ENCODE results near the gene RNF212.
A peak's percentile ranks its signal among the peaks of the same experiment; 100 is the strongest.

Gene RNF212

DNA sequence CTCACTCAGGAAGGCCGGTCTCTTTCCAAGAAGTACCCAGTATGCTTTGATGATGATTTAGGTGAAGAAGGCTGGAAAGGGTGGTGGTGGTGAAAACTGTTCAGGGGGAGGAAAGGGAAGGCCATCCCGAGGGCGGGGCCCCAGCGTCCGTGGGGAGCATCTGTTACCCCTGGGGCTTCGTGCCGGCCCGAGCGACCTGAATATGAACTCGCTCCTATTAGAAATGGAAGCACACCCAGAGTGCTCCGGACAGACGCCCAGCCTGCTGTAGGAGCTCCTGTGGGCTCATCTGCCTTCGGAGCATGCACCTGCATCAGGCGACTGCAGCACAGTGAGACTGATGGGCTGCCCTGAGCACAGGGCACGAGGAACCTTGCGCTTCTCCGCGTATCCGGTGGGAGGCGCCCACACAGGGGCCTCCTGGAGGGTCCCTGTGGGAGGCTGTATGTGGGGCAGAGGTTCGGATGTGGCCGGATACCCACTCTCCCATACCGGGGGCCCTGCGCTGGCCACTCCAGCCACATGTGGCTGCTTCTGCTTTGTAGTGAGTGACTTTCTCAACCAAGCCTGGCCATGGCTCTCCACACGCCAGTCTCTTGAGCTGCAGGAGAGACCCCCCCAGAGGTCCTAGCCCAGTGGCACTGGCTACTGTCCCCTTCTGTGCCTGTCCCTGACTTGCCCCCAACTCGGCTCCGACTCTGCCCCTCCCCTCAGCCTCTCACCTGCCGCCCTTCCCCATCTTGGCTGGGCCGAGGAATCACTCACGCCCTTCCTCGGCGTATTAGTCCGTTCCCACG lies 65.2 kb downstream of the RNF212 start:
- no peak for DNase-seq

DNA sequence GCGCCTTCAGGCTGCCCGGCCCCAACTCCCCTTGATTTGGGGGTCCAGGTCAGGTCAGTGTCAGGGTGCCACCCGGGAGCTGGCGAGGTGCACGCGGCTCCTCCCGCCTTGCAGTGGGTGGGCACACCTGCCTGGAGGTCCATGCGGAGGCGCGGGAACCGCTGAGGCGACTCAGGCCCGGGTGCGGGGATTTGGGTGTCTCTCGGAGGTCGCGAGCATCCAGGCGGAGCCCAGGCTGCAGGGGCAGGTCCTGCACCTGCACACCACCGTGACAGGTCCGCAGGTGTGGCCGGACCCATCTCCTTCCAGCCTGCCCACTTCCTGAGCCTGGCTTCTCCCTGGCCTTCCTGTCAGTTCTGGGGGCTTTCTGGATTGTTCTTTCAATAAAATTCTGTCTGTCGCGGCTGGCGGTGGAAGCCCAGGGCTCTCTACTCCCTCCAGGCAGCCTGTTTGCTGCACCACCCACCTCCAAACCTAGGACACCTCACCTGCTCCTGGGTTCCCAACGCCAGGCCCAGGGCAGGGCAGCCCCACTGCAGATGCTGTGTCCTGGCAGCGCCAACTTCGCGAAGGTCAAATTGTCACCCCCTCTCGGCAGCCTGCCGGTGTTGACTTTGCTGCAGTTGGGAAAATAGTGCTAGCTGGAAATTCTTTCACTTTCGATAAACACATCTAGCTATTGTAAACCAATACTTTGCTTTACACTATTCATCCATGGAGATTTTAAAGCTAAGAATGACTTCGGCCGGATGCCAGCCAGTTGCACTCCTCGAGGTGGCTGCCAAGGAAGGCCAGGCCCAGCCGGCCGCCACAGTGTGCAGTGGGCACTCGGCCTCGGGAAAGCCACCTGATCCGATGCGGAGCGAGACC lies 66.0 kb downstream of the RNF212 start:
- DNase-seq, result no peak

DNA sequence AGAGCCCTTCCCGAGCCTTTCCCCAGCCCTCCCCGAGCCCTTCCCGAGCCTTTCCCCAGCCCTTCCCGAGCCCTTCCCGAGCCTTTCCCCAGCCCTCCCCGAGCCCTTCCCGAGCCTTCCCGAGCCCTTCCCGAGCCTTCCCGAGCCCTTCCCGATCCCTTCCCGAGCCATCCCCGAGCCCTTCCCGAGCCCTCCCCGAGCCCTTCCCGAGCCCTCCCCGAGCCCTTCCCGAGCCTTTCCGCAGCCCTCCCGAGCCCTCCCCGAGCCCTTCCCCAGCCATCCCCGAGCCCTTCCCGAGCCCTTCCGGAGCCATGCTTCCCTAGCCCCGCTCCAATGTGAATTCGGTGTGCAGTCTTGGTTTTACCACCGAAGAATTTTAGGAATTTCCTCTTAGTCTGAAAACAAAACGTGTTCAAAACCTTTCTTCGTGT lies 66.8 kb downstream of the RNF212 start:
- peak; percentile 52 to 55 for DNase-seq

DNA sequence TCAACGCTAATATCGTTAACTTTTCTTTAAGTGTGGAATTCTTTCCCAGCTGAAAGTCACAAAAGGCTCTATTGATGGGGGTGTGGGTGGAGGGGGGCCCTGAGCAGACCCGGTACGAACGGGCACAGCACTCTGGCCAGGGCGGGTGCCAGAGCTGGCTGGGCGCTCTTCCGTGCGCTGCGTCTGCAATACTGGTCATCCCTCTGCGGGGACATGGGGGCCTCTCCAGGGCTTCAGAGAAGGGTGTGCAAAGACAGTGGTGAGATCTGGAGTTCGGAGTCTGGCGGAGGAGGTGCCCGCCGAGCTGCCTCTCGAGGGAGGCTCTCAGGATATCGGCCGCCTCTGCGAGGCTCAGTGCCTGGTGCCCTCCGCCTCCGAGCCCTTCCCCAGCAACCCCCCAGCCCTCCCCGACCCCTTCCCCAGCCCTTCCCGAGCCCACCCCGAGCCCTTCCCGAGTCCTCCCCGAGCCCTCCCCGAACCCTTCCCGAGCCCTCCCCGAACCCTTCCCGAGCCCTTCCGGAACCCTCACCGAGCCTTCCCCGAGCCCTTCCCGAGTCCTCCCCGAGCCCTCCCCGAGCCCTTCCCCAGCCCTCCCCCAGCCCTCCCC lies 67.7 kb downstream of the RNF212 start:
- no peak for DNase-seq

DNA sequence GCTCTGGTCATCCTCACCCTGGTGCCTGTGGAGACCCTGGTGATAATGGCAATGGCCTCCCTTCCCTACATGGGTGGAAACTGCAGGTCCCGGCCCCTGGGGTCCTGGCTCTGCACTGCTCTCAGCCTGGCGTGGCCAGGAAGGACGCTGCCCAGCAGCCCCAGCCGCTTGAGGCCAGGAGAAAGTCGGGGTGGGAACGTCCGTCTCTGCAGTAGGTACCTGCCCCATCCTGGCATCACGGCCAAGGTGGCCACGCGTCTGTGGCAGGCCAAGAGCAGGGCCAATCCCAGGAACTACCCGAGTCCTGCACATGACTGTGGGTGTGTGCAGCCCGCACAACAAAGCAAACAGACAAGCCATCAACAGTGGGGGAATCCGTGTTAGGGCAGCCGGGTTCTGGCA lies 68.2 kb downstream of the RNF212 start:
- DNase-seq, result no peak

DNA sequence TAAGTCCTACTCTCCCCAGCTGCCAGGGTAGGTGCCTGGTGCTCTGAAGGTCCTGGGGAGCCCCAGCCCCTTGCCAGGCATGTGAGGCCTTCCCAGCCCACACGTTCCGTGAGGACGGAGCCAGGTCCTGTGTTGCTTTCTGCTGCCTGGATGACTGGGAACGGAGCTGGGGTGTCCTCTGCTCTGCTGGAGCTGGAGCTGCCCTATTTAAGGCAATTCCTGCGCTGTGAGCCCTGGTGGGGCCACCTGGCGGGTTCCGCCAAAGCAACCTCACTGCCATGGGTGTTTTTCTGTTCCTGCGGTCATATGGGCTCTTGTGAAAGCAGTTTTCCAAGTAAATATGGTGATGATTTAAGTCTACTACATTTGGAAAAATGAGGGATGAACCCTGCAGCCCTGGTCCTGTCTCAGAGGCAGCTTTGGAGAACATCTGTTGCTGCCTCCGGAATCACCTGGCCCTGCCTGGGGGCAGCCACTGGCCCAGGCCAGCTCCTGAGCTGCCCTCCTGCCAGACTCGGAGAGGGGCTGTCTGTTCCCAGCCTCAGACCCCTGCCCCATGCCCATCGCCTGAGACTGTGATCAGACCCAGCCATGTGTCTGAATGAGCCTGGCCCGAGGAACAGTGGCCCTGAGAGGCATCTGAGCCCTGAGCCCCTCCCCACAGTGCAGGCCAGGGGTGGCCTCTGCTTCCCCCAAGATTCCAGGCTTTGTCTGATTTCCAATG lies 68.7 kb downstream of the RNF212 start:
- no peak for DNase-seq

DNA sequence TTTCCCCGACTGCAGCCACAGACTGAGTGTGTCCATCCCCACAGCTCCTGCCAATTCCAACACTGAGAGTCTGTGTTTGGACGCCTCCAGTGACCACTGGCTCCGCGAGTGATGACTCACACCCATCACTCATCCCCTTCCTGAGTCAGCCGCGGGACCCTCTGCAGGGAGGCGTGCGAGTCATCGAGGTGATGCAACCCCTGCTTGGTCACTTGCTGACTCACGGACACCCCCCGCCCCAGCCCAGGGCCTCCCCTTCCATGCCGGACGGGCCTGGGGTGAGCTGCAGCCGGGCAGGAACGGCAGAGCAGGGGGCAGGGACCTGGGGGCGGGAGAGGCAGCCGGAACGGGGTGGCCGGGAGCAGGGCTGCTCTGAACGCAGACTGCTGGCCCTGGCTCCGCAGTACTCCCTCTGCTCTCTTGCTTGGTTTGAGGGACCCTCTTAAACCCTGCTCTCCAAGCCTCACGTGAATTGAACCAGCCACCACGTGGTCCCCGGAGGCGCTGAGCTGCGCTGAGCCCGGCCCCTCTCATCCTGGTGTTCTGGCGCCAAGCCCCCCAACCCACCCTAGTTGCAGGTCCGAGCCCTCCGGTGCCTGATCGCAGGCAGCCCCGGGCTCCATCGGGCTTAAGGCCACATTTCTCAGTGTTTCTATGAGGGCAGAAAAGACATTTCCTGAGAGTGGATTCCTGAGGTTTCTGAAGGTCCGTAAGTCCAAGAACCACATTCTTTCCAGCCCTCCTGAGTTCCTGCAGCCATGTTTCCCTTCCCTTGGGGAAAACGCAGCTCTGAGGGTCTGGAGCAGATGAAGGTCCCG lies 69.5 kb downstream of the RNF212 start:
- DNase-seq, result no peak

DNA sequence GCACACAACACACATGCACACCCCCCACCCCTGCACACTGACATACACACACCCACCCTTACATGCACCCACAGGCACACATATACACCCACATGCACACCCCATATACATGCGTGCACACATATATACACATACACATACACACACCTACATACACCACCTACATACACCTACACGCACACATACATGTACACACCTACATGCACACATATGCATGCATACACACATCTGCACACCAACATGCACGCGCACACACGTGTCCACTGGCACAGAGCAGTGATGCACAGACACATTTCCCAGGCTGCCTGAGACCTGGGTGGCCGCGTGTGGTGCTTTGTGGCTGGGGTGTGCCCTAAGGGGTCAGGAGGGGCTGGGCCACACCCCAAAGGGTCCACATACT lies 70.2 kb downstream of the RNF212 start:
- no peak for DNase-seq

DNA sequence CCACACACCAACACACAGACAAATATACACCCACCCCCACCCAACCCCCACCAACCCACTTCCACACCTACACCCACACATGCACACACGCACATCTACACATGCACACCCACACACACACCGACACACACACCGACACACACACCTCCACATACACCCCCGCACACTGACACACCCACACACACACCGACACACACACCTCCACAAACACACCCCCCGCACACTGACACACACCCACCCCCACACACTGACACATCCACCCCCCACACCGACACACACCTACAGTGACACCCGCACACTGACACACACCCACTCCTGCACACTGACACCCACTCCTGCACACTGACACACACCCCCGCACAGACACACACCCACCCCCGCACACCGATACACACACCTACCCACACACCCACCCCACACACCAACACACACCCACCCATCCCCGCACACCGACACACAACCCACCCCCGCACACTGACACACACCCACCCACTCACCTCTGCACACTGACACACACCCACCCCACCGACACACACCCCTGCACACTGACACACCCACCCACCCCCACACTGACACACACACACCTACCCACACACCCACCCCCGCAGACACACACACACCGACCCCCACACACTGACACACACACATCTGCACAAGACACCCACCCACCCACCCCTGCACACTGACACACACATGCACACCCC lies 70.9 kb downstream of the RNF212 start:
- DNase-seq, result no peak

DNA sequence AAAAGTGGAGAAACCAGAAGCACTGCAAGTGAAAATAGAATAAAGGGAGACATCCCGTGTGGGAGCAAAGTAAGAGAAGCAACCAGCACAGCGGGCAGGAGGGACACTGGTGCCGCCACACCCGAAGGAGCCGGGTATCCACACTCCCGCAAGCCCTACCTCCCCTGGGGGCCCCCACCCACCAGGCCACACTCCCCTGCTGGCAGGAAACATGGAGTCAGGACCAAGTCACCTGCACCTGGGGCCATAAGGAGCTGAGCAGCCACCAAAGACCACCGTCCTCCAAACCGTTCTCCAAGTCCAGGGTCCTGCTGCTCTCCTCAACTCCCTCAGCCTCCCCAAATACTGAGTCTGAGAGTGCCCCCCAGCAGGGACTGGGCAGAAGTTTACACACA lies 71.4 kb downstream of the RNF212 start:
- DNase-seq, result no peak

DNA sequence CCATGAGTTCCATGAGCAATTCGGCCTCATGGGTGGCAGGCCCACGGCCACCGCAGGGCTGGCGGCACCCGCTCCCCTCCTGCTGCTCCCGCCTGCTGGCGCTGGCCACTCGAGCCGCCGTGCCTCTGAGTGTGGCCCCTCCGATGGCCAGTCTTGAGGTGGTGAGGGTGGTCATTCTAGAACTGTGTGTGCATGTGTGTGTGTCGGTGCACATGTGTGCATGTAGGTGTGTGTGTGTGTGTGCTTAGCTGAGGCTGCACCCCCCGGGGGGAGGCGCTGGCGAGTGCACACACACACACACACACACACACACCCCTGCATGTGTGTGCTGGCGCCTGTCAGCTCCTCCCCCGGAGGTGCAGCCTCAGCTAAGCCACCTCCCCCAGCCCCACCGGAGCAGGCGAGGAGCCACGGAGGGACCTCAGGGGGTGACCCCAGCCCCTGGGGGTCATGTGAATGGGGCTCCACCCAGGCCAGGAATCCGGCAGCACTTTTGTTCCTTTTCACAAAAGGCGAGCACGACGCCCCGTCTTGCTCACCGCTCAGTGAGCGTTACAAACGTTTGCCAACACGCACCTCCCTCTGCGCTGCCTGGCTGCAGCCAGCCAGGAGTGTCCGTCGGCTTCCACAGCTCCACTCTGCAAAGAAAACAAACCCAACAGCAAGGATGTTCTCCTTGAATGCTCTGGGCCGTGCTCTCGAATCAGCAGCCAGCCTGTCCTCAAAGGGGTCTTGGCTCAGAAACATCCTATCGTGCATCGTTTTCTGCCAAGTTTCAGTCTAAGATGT lies 72.0 kb downstream of the RNF212 start:
- DNase-seq, result no peak

DNA sequence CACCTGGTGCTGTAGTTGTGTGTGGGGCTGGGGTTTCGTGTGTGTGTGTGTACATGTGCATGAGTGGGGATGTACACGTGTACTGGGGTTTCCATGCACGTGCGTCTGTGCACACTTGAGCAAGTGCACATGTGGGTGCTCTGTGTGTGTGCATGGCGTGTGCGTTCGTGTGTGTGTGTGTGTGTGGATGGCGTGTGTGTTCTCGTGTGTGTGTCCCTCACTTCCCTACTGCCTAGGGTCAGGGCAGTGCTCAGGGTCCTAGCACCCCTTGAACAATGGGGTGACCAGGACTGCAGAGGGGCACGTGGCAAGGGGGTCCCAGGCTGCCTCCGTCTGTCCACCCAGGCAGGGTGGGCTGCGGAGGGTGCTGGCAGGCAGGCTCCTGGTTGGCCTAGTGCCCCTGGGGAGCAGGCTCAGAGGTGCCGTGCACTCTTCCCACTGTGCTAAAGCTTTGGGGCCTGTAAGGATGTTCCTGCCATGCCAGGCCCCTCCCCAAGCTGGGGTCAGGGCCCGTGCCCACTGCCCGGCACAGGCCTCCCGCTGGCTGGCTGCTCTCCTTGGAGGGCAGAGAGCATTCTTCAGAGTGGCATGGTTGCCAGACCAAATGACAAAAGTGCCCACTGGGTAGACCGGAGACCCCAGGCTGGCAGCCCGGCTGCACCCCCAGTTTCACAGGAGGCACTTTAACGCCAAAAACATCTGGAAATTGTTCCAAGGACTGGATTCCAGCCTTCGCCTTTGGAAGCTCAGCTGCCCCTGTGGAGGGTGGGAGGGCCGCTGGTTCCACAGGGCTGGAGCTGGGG lies 72.8 kb downstream of the RNF212 start:
- no peak for DNase-seq

DNA sequence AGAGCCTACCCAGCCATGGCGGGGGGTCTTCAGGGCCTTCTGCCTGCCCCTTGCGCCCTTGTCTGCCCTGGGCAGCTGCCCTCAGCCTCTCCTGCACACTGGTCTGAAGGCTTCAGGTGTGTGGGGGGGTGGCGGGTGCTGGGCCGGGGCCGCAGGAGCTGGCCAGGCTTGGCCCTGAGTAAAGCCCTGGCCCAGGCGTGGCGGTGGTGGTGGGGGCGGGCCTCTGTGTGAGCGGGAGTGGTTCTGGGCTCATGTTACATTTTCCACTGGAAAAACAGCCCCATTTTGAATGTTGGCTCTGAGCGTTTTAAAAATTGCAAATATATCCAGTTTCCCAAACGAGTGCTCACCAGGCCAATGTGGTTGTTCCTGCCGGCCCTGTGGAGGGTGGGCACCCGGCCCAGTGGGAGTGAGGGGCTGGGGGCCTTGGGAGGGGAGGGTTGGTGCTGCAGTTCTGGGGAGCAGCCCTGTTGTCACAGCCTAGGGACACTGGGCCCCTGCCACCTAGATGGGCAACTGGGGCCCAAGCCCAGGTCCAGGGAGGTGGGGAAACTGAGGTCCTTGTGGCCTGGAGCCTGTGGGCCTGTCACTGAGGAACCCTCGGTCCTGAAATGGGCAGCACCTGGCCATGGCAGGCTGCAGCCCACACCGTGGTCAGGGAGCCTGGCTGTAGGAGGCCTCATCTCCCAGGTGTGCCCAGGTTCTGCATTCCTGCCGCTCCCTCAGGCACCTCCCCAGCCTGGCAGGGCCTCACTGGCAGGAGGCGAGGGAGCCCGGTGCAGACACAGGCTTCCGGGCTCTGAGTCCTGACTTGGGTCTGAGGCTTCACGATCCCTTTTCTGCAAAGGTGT lies 73.6 kb downstream of the RNF212 start:
- DNase-seq, result no peak

DNA sequence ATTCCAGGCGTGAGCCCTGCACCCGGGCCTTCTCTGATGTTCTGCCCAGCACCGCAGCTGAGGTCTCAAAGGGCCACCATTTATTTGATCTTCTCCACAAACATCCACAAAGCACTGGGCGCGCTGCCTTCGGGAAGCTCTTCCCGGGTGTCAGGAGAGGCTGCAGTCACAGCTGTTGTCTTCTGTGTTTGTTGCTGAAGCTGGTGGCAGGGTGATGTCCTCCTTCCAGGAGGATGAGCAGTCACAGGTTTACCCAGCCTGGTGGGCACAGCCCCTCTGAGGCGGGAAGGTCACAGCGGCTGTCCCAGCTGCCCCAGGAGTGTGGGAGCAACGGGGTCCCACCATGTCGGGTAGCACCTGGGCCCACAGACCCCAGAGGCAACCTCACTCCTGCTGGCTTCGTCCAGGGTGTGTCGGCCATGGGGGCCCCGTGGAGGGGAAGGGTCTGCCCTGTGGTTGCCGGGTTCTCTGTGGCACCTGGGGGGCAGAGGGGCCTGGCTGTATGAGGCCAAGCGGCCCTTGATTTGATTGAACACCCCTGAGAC lies 74.3 kb downstream of the RNF212 start:
- no peak for DNase-seq

DNA sequence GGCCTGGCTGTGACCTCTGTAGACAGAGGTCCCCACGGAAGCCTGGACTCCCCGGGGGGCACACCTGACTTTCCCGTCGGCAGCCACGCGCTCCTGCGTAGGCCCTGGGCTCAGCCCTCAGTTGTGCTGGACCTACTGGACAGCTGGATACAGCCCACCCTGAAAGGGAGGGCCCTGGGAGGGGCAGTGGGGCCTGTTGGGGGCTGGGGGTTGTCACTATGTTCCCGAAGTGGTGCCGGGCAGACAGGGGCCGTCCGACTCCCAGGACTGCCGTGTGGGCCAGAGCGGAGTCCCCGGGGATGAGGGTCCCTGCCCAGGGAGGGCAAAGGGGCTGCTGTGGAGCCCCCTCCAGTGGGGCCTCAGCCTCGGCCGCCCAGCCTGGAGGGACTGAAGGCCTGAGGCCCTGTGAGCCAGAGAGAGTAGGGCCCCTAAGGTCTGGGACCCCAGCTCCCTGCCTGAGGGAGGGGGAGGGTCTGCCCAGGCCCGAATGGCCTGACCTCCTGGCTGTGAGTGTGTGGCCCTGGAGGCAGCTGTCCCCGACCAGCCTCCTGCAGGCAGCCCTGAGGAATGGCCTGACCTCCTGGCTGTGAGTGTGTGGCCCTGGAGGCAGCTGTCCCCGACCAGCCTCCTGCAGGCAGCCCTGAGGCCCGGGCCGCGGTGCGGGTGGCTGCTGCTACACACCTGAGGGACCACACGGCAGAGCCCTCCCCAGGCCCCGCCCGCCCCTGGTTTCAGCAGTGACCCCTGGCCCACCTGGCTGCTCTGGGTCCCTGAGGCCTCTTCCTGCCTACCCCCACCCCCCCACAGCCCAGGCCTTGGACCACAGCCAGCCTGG lies 76.2 kb downstream of the RNF212 start:
- DNase-seq, result no peak

DNA sequence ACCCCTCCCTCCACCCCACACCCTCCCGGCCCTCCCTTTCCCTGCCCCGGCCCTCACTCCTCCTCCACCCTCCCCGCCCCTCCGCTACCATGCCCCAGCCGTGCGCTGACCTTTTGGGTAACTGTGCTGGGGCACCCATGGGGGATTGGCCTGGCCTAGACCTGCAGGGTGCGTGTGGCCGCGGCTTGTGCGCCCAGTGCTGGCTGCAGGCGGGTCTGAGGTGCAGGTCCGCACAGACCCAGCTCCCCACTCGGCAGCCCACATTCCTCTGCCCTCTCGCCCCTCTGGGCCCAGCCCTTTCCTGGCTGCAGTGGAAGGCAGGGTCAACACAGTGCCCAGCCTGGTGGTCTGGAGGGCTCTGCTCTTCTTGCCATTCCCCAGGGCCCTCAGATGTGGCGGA lies 77.3 kb downstream of the RNF212 start:
- no peak for DNase-seq

DNA sequence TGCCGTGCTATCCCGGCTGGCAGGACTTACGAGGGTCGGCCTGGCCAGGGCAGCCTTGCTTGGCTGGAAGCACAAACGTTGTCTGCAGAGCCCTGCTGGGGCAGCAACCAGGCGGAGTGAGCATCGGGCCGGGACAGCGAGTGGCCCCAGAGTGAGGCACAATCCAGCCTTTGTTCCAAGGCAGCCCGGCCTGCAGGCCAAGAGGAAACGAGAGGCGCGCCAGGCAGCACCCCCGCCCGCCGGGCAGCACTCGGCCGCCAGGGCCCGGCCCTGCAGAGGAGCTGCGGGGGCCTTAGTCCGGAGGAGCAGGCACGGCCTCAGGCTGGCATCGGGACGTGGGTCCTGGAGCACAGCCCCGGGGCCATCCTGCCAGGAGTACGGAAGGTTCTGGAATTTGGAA lies 77.9 kb downstream of the RNF212 start:
- no peak for DNase-seq
